ENCODE measurements around the gene SNURF.
"Not testable (repeated sequence)": the region's sequence is repeated elsewhere in the genome, so short reads cannot be mapped to it uniquely, and the experiment has no call there.

GRCh38 chr15:24938224-24938623 is 16.6 kb upstream of the SNURF start:
- not testable (repeated sequence) for TF ChIP-seq EZH2 (IDR thresholded peaks at IDR 0.05; ENCODE audit: borderline replicate concordance, low read depth, low read length, poor library complexity, severe bottlenecking); CTCF (conservative IDR thresholded peaks at IDR 0.05; ENCODE audit: low read depth, low read length)

Data from A673 (cell line).